DMS153 (cell line): ENCODE results near the gene CD2AP.

Experiments used
- DNase-seq: peaks from one replicate; lab custom pipeline; 2025; lab: John Stamatoyannopoulos, UW

CD2AP gene

GRCh38 chr6:47567586-47567985 is 90.0 kb downstream of the CD2AP start:
- DNase-seq, result no peak

GRCh38 chr6:47571488-47571887 is 93.9 kb downstream of the CD2AP start:
- DNase-seq, result no peak

GRCh38 chr6:47573109-47573508 is 95.5 kb downstream of the CD2AP start:
- DNase-seq, result no peak

- no peak for DNase-seq
These were observed 97.2 kb downstream of the CD2AP start for GRCh38 chr6:47574789-47575188.

GRCh38 chr6:47579040-47579439 is 101.5 kb downstream of the CD2AP start:
- DNase-seq, result no peak

- DNase-seq, result no peak
These were observed 104.0 kb downstream of the CD2AP start for GRCh38 chr6:47581591-47581990.

GRCh38 chr6:47587493-47587892 is 109.9 kb downstream of the CD2AP start:
- DNase-seq, result no peak

- DNase-seq, result no peak
These were observed 114.7 kb downstream of the CD2AP start for GRCh38 chr6:47592131-47592840.

GRCh38 chr6:47593979-47594378 is 116.4 kb downstream of the CD2AP start:
- DNase-seq, result no peak

GRCh38 chr6:47595785-47596184 is 118.2 kb downstream of the CD2AP start:
- no peak for DNase-seq

- no peak for DNase-seq
These were observed 120.8 kb downstream of the CD2AP start for GRCh38 chr6:47598367-47598766.

GRCh38 chr6:47599512-47599911 is 121.9 kb downstream of the CD2AP start:
- DNase-seq, result no peak

GRCh38 chr6:47603227-47603626 is 125.6 kb downstream of the CD2AP start:
- no peak for DNase-seq

GRCh38 chr6:47603995-47604394 is 126.4 kb downstream of the CD2AP start:
- DNase-seq, result no peak

GRCh38 chr6:47621838-47622449 is 144.4 kb downstream of the CD2AP start:
- DNase-seq, result no peak

- DNase-seq, result no peak
These were observed 149.2 kb downstream of the CD2AP start for GRCh38 chr6:47626782-47627181.

GRCh38 chr6:47628448-47629272 is 151.1 kb downstream of the CD2AP start:
- DNase-seq, result no peak

- no peak for DNase-seq
These were observed 152.4 kb downstream of the CD2AP start for GRCh38 chr6:47629954-47630353.

- no peak for DNase-seq
These were observed 153.0 kb downstream of the CD2AP start for GRCh38 chr6:47630587-47630986.

- peak; percentile 49 for DNase-seq
These were observed 153.7 kb downstream of the CD2AP start for GRCh38 chr6:47631269-47631772.

GRCh38 chr6:47631797-47632196 is 154.2 kb downstream of the CD2AP start:
- DNase-seq, result no peak

- DNase-seq, result peak; percentile 19
These were observed 155.6 kb downstream of the CD2AP start for GRCh38 chr6:47633141-47633540.
